ENCODE measurements around the gene ZNHIT6. TPM values are rescaled to one million over a fixed set of nuclear protein-coding genes. Genes with fewer than 3 reads are reported as not detected.

The ZNHIT6 gene
- total and polyA plus RNA-seq, 10 of the 15 experiments (the other 5 are each of a cell fraction or from before 2014, with no cell fraction given): 12.8 to 32.0 (median 18.8) TPM

- TF ChIP-seq JUND (IDR thresholded peaks at IDR 0.05; ENCODE audit: low read depth, low read length) (no peak), MAX (IDR thresholded peaks at IDR 0.05; ENCODE audit: low read depth, low read length) (no peak), SIN3A (IDR thresholded peaks at IDR 0.05; ENCODE audit: low read depth, low read length) (no peak), CHD4 (IDR thresholded peaks at IDR 0.05) (no peak), NR2C2 (IDR thresholded peaks at IDR 0.05; ENCODE audit: borderline replicate concordance, control insufficient read depth, insufficient read length, low read depth) (no peak)
Observed at GRCh38 chr1:85734931-85735330, 26.7 kb upstream of the ZNHIT6 start (continued).

- Histone ChIP-seq H3K9ac (ENCODE audit: control insufficient read depth, insufficient read depth, low read length) (no peak overlapping the region), H3K4me1 (ENCODE audit: control insufficient read depth, insufficient read depth, low read length) (no peaks in the 10 kb centered on the region), H3K4me3 (no peak overlapping the region), H3K4me2 (ENCODE audit: control insufficient read depth, insufficient read depth) (no peak overlapping the region), H4K20me1 (ENCODE audit: control insufficient read depth, insufficient read depth) (no peaks in the 10 kb centered on the region), H3K27ac (ENCODE audit: control insufficient read depth, insufficient read depth) (no peak overlapping the region), H3K27me3 (replicated peaks in 1 of 2; ENCODE audit: control insufficient read depth in 2 of 2, insufficient read depth in 2 of 2, low read length in 1 of 2) (no peaks in the 10 kb centered on the region), H3K79me2 (ENCODE audit: control insufficient read depth, insufficient read depth, low read length) (no peaks in the 10 kb centered on the region), H3K9me3 (replicated peaks; ENCODE audit: control insufficient read depth, insufficient read depth, low read length) (no peaks in the 10 kb centered on the region; the same call in 1 of the 3 replicates), H2AFZ (ENCODE audit: control insufficient read depth, low read depth, low read length) (no peak overlapping the region), H3K36me3 (ENCODE audit: control insufficient read depth in 2 of 2, insufficient read depth in 2 of 2, low read length in 1 of 2) (no peaks in the 10 kb centered on the region)
- in situ Hi-C loops (cut with MboI) (no loop called here), intact Hi-C loops (cut with micrococcal nuclease; ENCODE audit: unreplicated experiment) (no loop called here)
- SMC1A ChIA-PET (ENCODE audit: uncharacterized antibody, unreplicated experiment): interaction anchor here (0.7 to 1.0 kb wide), 3 partner anchors 11 to 66 kb away, joined by 3 read pairs; partner anchors contain the start of gene ZNHIT6
- RAD21 ChIA-PET (ENCODE audit: unreplicated experiment): no interaction called here
- POLR2A ChIA-PET: no interaction called here
- CTCF ChIA-PET: no interaction called here
- FAIRE-seq (no peak), DNase-seq (ENCODE audit: low read depth, low spot score) (no peak), ATAC-seq (no peak)
- 68% methylated on average over 6 of the region's 7 CpGs for WGBS (ENCODE audit: insufficient coverage, insufficient replicate concordance, low lambda C conversion rate, missing lambda C conversion rate)
- BruUV-seq (replicated peaks): no TSS peak
- TF ChIP-seq FOS (IDR thresholded peaks at IDR 0.05; ENCODE audit: borderline replicate concordance, extremely low read depth, insufficient read length) (no peak), HDAC6 (IDR thresholded peaks at IDR 0.05; ENCODE audit: unreplicated experiment) (no peak), MTA3 (IDR thresholded peaks at IDR 0.05; ENCODE audit: borderline replicate concordance, low read length) (no peak), JUND (IDR thresholded peaks at IDR 0.05; ENCODE audit: low read depth, low read length) (no peak), SMAD1 (IDR thresholded peaks at IDR 0.05; ENCODE audit: low read depth, partially characterized antibody) (no peak), ATF2 (IDR thresholded peaks at IDR 0.05; ENCODE audit: low read length) (no peak), SUZ12 (IDR thresholded peaks at IDR 0.05; ENCODE audit: unreplicated experiment) (no peak), KLF5 (IDR thresholded peaks at IDR 0.05; ENCODE audit: partially characterized antibody) (no peak)
Observed at GRCh38 chr1:85718678-85719340, 10.6 kb upstream of the ZNHIT6 start.

All from GM12878 (cell line).